Fibroblast of pulmonary artery (primary cell): ENCODE measurements around the gene B3GALT5.

Experiments
- DNase-seq: peaks from one replicate; pipeline ENCODE4 v3.0.0-alpha.2; 2010; ENCODE audit warnings: low read depth
- H3K4me3 ChIP-seq: replicated peaks from 2 replicates; pipeline ENCODE4 v1.5.1; 2011; ENCODE audit warnings: low read depth, mild to moderate bottlenecking, control low read depth, low read length, moderate library complexity
- TF ChIP-seq, protein P1 (sequence below): IDR thresholded peaks from 2 replicates; pipeline ENCODE4 v1.5.1; 2011; ENCODE audit warnings: mild to moderate bottlenecking, control low read depth, low read length, inconsistent platforms; ENCODE audit errors: missing control alignments

B3GALT5 gene, protein sequence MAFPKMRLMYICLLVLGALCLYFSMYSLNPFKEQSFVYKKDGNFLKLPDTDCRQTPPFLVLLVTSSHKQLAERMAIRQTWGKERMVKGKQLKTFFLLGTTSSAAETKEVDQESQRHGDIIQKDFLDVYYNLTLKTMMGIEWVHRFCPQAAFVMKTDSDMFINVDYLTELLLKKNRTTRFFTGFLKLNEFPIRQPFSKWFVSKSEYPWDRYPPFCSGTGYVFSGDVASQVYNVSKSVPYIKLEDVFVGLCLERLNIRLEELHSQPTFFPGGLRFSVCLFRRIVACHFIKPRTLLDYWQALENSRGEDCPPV

GRCh38 chr21:39612233-39613040, at the start of gene B3GALT5:
TSS of gene B3GALT5 (plus strand) at chr21:39612940. CDS start at chr21:39660560, 47,620 bp downstream.
- no peak within 1 kb of the TSS for H3K4me3 ChIP-seq
- TF ChIP-seq, protein P1, sequence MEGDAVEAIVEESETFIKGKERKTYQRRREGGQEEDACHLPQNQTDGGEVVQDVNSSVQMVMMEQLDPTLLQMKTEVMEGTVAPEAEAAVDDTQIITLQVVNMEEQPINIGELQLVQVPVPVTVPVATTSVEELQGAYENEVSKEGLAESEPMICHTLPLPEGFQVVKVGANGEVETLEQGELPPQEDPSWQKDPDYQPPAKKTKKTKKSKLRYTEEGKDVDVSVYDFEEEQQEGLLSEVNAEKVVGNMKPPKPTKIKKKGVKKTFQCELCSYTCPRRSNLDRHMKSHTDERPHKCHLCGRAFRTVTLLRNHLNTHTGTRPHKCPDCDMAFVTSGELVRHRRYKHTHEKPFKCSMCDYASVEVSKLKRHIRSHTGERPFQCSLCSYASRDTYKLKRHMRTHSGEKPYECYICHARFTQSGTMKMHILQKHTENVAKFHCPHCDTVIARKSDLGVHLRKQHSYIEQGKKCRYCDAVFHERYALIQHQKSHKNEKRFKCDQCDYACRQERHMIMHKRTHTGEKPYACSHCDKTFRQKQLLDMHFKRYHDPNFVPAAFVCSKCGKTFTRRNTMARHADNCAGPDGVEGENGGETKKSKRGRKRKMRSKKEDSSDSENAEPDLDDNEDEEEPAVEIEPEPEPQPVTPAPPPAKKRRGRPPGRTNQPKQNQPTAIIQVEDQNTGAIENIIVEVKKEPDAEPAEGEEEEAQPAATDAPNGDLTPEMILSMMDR: no peak
- no peak for DNase-seq

- no peak for DNase-seq
- H3K4me3 ChIP-seq: no peak overlapping the region
- TF ChIP-seq, protein P1: no peak
These were observed 48.5 kb upstream of the B3GALT5 start for GRCh38 chr21:39564200-39564599.

DNA sequence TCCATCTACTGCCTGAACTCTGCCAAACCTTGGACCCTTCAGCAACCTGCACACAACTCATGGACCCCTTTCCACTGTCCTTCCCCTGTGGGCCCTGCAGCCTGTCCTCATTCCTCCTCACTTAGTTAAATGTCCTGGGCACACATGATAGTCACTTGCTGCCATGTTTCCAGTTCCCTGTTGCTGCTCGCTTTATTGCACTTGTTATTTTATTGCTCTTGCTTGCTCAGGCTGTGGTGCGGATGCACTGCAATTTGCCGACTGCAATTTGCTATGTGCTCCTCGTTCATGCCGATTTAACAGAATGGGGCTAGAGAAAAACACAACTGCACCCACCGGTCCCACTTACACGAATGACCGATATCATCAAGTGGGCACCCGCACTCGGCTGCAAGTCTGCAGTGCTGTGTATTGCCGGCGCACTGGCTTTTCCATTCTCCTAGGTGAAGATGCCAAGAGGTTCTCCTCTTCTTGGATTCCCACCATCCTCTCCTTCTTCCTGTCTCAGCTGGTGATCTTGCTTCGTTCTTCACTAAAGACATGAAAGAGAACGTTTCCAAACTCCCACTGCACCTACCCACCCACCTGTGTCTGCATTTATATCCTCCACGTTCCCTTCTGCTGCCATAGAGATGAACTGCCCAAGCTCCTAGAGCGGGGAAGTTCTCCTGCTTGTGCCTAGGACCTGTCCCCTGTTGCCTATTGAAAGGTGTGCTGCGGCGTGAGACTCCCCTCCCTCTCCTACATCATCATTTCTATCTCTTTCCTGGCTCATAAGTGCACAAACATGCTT, 45.4 kb upstream of the B3GALT5 start:
- no peak for DNase-seq
- TF ChIP-seq, protein P1: no peak
- H3K4me3 ChIP-seq: no peak overlapping the region

GRCh38 chr21:39568361-39568760, 44.4 kb upstream of the B3GALT5 start:
- TF ChIP-seq, protein P1: no peak
- H3K4me3 ChIP-seq: no peak overlapping the region
- no peak for DNase-seq

GRCh38 chr21:39575775-39576174, 37.0 kb upstream of the B3GALT5 start:
- TF ChIP-seq, protein P1: no peak
- no peak for DNase-seq
- H3K4me3 ChIP-seq: no peak overlapping the region

GRCh38 chr21:39576518-39577128, 36.1 kb upstream of the B3GALT5 start:
- no peak for DNase-seq
- H3K4me3 ChIP-seq: no peak overlapping the region
- TF ChIP-seq, protein P1: no peak
